OCI-LY3 (cell line): ENCODE results near the gene PHOSPHO1.

Experiments used
- H2AFZ ChIP-seq: fragments of 200-600, 300-600 bp; shearing (Covaris generic); 2 replicates; pipeline ENCODE4 v1.6.0; 2014; ENCODE audit warnings: antibody characterized with exemption, low read depth, low read length
- H3K27ac ChIP-seq: fragments of 200-600, 300-600 bp; sonication (generic); 2 replicates; pipeline ENCODE4 v1.5.1; 2014; ENCODE audit warnings: mild to moderate bottlenecking, low read length, moderate library complexity, mixed read lengths
- H3K27me3 ChIP-seq: fragments of 200-600, 300-600 bp; sonication (generic); 2 replicates; pipeline ENCODE4 v1.6.1; 2014; ENCODE audit warnings: low read depth, low read length, mixed read lengths
- H3K36me3 ChIP-seq: fragments of 200-600, 300-600 bp; sonication (generic); replicated peaks from 2 replicates; pipeline ENCODE3; 2014; ENCODE audit warnings: low read depth, low read length, mixed read lengths
- H3K4me1 ChIP-seq: fragments of 300-600, 200-600 bp; sonication (generic); 2 replicates; pipeline ENCODE4 v1.6.1; 2014; ENCODE audit warnings: low read length, mixed read lengths
- H3K4me2 ChIP-seq: fragments of 200-600, 300-600 bp; sonication (generic); 2 replicates; pipeline ENCODE4 v1.6.1; 2014; ENCODE audit warnings: low read length, mixed read lengths
- H3K4me3 ChIP-seq: fragments of 300-600, 200-600 bp; sonication (generic); 2 replicates; pipeline ENCODE4 v1.5.1; 2014; ENCODE audit warnings: antibody characterized with exemption, mild to moderate bottlenecking, low read length, moderate library complexity
- H3K79me2 ChIP-seq: fragments of 300-600, 200-600 bp; shearing (Covaris generic); 2 replicates; pipeline ENCODE4 v1.6.1; 2014; ENCODE audit warnings: mild to moderate bottlenecking, low read length, mixed read lengths
- H3K9ac ChIP-seq: fragments of 300-600, 200-600 bp; shearing (Covaris generic); 2 replicates; pipeline ENCODE4 v1.6.0; 2014; ENCODE audit warnings: mild to moderate bottlenecking, low read length, moderate library complexity
- H3K9me3 ChIP-seq: fragments of 200-600, 300-600 bp; shearing (Covaris generic); 2 replicates; pipeline ENCODE4 v1.6.1; 2014; ENCODE audit warnings: low read length, mixed read lengths; ENCODE audit not compliant: insufficient read depth
- H4K20me1 ChIP-seq: fragments of 200-600, 300-600 bp; sonication (generic); 2 replicates; pipeline ENCODE4 v1.6.1; 2016; ENCODE audit warnings: low read length, mixed read lengths; ENCODE audit not compliant: insufficient read depth
- EZH2phosphoT487 ChIP-seq: fragments of 200-600 bp; shearing (Covaris generic); IDR thresholded peaks from 2 replicates; pipeline ENCODE4 v1.6.1; 2018; ENCODE audit warnings: antibody characterized with exemption, mixed run types, low read depth
- TF ChIP-seq, protein P1 (sequence below): fragments of 200-600, 300-600 bp; sonication (generic); IDR thresholded peaks from 2 replicates; pipeline ENCODE4 v1.5.1; 2014; ENCODE audit warnings: antibody characterized with exemption, low read length, low read depth

Gene PHOSPHO1

DNA sequence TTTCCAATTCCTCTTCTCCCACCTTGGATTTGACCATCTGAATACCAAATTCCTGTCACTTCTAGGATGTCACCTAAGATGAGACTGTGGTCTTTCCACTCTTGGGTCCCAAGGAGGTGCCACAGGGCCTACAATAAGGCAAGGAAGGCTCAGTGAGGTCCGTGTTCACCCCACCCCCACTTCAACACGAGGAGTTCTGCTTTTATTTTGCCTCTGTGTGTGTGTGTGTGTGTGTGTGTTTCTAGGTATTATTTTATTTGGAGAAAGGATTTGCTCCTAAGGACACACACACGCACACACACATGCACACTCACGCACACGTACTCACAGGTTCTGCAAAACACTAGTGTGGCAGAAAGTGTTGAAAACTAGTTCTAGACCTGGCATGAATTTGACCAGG lies 24.5 kb upstream of the PHOSPHO1 start:
- no peaks in the 10 kb centered on the region for H4K20me1 ChIP-seq
- H3K4me2 ChIP-seq = no peak overlapping the region
- H3K4me3 ChIP-seq = no peak overlapping the region
- no peaks in the 10 kb centered on the region for H3K79me2 ChIP-seq
- no peak overlapping the region for H3K27ac ChIP-seq
- no peak for TF ChIP-seq EZH2phosphoT487
- TF ChIP-seq, protein P1, sequence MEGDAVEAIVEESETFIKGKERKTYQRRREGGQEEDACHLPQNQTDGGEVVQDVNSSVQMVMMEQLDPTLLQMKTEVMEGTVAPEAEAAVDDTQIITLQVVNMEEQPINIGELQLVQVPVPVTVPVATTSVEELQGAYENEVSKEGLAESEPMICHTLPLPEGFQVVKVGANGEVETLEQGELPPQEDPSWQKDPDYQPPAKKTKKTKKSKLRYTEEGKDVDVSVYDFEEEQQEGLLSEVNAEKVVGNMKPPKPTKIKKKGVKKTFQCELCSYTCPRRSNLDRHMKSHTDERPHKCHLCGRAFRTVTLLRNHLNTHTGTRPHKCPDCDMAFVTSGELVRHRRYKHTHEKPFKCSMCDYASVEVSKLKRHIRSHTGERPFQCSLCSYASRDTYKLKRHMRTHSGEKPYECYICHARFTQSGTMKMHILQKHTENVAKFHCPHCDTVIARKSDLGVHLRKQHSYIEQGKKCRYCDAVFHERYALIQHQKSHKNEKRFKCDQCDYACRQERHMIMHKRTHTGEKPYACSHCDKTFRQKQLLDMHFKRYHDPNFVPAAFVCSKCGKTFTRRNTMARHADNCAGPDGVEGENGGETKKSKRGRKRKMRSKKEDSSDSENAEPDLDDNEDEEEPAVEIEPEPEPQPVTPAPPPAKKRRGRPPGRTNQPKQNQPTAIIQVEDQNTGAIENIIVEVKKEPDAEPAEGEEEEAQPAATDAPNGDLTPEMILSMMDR = no peak
- no peaks in the 10 kb centered on the region for H3K27me3 ChIP-seq
- no peaks in the 10 kb centered on the region for H3K36me3 ChIP-seq
- no peaks in the 10 kb centered on the region for H3K9me3 ChIP-seq
- no peak overlapping the region for H3K9ac ChIP-seq
- peaks cover 3% of the 10 kb centered on the region; the same call in 1 of the 2 replicates for H3K4me1 ChIP-seq
- H2AFZ ChIP-seq = no peak overlapping the region

DNA sequence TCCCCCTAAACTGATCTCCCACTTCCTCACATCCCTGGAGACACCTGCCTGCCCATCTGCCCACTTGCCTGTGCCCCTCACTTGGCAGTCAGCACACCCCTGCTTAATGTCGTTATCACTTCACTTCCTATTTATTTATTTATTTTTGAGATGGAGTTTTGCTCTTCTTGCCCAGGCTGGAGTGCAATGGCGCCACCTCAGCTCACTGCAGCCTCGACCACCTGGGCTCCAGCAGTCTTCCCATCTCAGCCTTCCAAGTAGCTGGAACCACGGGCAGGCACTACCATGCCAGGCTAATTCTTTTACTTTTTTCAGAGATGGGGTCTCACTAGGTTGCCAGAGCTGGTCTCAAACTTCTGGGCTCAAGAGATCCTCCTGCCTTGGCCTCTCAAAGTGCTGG lies 23.5 kb upstream of the PHOSPHO1 start:
- Histone ChIP-seq H3K27ac (no peak overlapping the region), H3K36me3 (no peaks in the 10 kb centered on the region), H3K9ac (no peak overlapping the region), H3K4me1 (no peaks in the 10 kb centered on the region), H3K9me3 (no peaks in the 10 kb centered on the region), H3K4me2 (no peak overlapping the region), H2AFZ (no peak overlapping the region), H3K79me2 (no peaks in the 10 kb centered on the region), H3K27me3 (no peaks in the 10 kb centered on the region), H3K4me3 (no peak overlapping the region), H4K20me1 (no peaks in the 10 kb centered on the region)
- TF ChIP-seq, protein P1 = no peak
- TF ChIP-seq EZH2phosphoT487 = no peak

DNA sequence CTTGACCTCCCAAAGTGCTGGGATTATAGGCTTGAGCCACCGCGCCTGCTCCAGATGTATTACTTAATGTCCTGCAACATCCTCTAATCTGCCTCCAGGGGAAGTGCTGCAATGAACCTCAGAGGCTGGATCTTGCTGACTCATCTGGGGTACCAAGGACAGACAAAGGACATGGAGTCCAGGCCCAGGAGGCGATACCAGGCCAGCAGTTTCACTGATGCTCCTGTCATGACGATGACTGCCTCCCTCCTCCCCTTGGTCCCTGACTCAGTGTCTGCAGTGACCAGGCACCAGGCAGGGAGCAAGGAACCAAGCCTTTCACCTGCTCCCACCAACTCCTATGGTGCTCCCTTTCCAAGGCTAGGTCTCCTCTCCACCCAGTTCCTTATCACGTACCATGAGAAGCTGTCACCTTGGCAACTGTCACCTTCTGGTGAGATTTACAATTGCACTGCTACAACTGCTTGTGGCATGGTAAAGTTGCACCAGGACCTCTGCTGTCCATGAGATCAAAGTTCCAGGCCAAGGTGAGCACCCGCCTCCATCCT lies 21.6 kb upstream of the PHOSPHO1 start:
- H3K4me3 ChIP-seq = no peak overlapping the region
- no peaks in the 10 kb centered on the region for H3K36me3 ChIP-seq
- TF ChIP-seq, protein P1 = no peak
- TF ChIP-seq EZH2phosphoT487 = no peak
- H3K27me3 ChIP-seq = peaks cover 4% of the 10 kb centered on the region; the same call in 1 of the 2 replicates
- H3K9me3 ChIP-seq = no peaks in the 10 kb centered on the region
- H3K27ac ChIP-seq = no peak overlapping the region
- H3K9ac ChIP-seq = no peak overlapping the region
- no peaks in the 10 kb centered on the region for H4K20me1 ChIP-seq
- H2AFZ ChIP-seq = no peak overlapping the region
- H3K4me1 ChIP-seq = no peaks in the 10 kb centered on the region
- no peak overlapping the region for H3K4me2 ChIP-seq
- no peaks in the 10 kb centered on the region for H3K79me2 ChIP-seq

DNA sequence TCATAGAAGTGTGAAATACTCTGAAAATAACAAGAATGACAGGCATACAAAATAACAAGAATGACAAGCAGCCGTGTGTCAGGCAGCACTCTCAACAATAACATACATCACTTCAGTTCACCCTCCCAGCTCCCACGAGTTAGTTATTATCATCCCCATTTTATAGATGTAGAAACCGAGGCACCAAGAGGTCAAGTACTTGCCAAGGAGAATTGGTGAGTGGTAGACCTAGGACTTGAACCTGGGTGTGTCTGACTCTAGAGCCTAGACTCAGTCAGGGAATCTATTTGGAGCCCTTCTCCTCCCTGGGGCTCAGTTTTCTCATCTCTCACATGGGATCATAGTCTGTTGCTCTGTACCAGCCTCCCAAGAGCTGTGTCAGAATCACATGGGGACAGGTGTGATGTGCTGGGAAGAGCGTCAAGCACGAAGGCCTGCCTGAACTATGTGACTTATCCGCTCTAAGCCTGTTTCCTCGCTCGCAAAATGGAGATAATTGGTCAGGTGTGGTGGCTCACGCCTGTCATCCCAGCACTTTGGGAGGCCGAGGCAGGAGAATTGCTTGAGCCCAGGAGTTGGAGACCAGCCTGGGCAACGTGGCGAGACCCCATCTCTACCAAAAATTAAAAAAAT lies 19.4 kb upstream of the PHOSPHO1 start:
- Histone ChIP-seq H3K4me3 (no peak overlapping the region), H2AFZ (no peak overlapping the region), H3K4me2 (no peak overlapping the region), H4K20me1 (no peaks in the 10 kb centered on the region), H3K79me2 (no peaks in the 10 kb centered on the region), H3K4me1 (no peaks in the 10 kb centered on the region), H3K27ac (no peak overlapping the region), H3K27me3 (peaks cover 4% of the 10 kb centered on the region; the same call in 1 of the 2 replicates), H3K9ac (no peak overlapping the region), H3K9me3 (no peaks in the 10 kb centered on the region), H3K36me3 (no peaks in the 10 kb centered on the region)
- TF ChIP-seq, protein P1 = no peak
- TF ChIP-seq EZH2phosphoT487 = no peak
